ENCODE measurements around the gene PIK3R2. TPM values are rescaled to one million over a fixed set of nuclear protein-coding genes. Genes with fewer than 3 reads are reported as not detected.
A peak's percentile ranks its signal among the peaks of the same experiment; 100 is the strongest.

PIK3R2 gene
- polyA plus RNA-seq, 1 donor from 2014 or later = 14.8 TPM

- Histone ChIP-seq H3K27me3 (ENCODE audit: insufficient read depth, low read depth, low read length) (peaks cover 21% of the 10 kb centered on the region), H3K4me2 (ENCODE audit: low read length) (peak overlapping the region; percentile 39), H3K27ac (ENCODE audit: low read length) (no peak overlapping the region), H3K79me2 (replicated peaks; ENCODE audit: insufficient read depth, low read length) (no peaks in the 10 kb centered on the region), H2AFZ (ENCODE audit: low read depth, low read length) (no peak overlapping the region), H3K9ac (ENCODE audit: low read length) (peak overlapping the region; percentile 71), H3K9me3 (ENCODE audit: low read length) (no peaks in the 10 kb centered on the region), H3K9me2 (ENCODE audit: insufficient read depth, low read length) (no peaks in the 10 kb centered on the region), H3F3A (ENCODE audit: insufficient read depth, low read length, poor library complexity, severe bottlenecking) (no peaks in the 10 kb centered on the region), H3K4me3 (ENCODE audit: low read length) (peak overlapping the region; percentile 84), H3K36me3 (ENCODE audit: insufficient read depth, low read length) (no peaks in the 10 kb centered on the region), H4K20me1 (ENCODE audit: insufficient read depth) (no peaks in the 10 kb centered on the region)
- no peak for TF ChIP-seq CTCF (IDR thresholded peaks at IDR 0.05; ENCODE audit: poor library complexity, severe bottlenecking)
- TF ChIP-seq SMC3 (conservative IDR thresholded peaks at IDR 0.05; ENCODE audit: poor library complexity) = no peak
Measured at GRCh38 chr19:18110609-18111232, 42.2 kb upstream of the PIK3R2 start.

GRCh38 chr19:18112989-18113478, 39.9 kb upstream of the PIK3R2 start:
- H3K27ac ChIP-seq (ENCODE audit: low read length) = no peak overlapping the region
- no peaks in the 10 kb centered on the region for H3K79me2 ChIP-seq (replicated peaks; ENCODE audit: insufficient read depth, low read length)
- no peak overlapping the region for H3K4me3 ChIP-seq (ENCODE audit: low read length)
- no peak overlapping the region for H3K4me2 ChIP-seq (ENCODE audit: low read length)
- no peak overlapping the region for H2AFZ ChIP-seq (ENCODE audit: low read depth, low read length)
- no peaks in the 10 kb centered on the region for H3K36me3 ChIP-seq (ENCODE audit: insufficient read depth, low read length)
- no peaks in the 10 kb centered on the region for H3K9me3 ChIP-seq (ENCODE audit: low read length)
- H4K20me1 ChIP-seq (ENCODE audit: insufficient read depth) = no peaks in the 10 kb centered on the region
- H3K9me2 ChIP-seq (ENCODE audit: insufficient read depth, low read length) = no peaks in the 10 kb centered on the region
- H3K27me3 ChIP-seq (ENCODE audit: insufficient read depth, low read depth, low read length) = peaks cover 21% of the 10 kb centered on the region
- no peak overlapping the region for H3K9ac ChIP-seq (ENCODE audit: low read length)
- TF ChIP-seq POLR2AphosphoS5 (IDR thresholded peaks at IDR 0.05) (no peak), EZH2 (IDR thresholded peaks at IDR 0.05; ENCODE audit: borderline replicate concordance, insufficient read depth, low read length, poor library complexity, severe bottlenecking) (no peak), REST (IDR thresholded peaks at IDR 0.05; ENCODE audit: borderline replicate concordance) (no peak), MXI1 (conservative IDR thresholded peaks at IDR 0.05; ENCODE audit: poor library complexity, severe bottlenecking) (no peak), CTCF (IDR thresholded peaks at IDR 0.05; ENCODE audit: poor library complexity, severe bottlenecking) (peak; percentile 86), SMC3 (conservative IDR thresholded peaks at IDR 0.05; ENCODE audit: poor library complexity) (peak; percentile 83), RAD21 (conservative IDR thresholded peaks at IDR 0.05) (peak; percentile 81), TAF1 (IDR thresholded peaks at IDR 0.05; ENCODE audit: low read depth) (no peak), EP300 (conservative IDR thresholded peaks at IDR 0.05; ENCODE audit: poor library complexity, severe bottlenecking) (no peak)
- no peaks in the 10 kb centered on the region for H3F3A ChIP-seq (ENCODE audit: insufficient read depth, low read length, poor library complexity, severe bottlenecking)

Data from neural cell (in vitro differentiated cells).